GM06990 (cell line): Measurements from ENCODE around the gene CTNNA3.

ENCODE experiments used
- DNase-seq: peaks from one replicate; pipeline ENCODE4 v3.0.0-alpha.2; 2011; ENCODE audit not compliant: insufficient read length; ENCODE audit errors: extremely low read depth
- H3K27me3 ChIP-seq: replicated peaks from 2 replicates; pipeline ENCODE4 v1.6.0; 2011; ENCODE audit warnings: low read length; ENCODE audit not compliant: control insufficient read depth, insufficient read depth
- H3K36me3 ChIP-seq: 2 replicates; pipeline ENCODE4 v1.5.1; 2011; ENCODE audit warnings: low read length; ENCODE audit not compliant: control insufficient read depth, insufficient read depth
- H3K4me3 ChIP-seq: replicated peaks from 2 replicates; pipeline ENCODE4 v1.5.1; 2011; ENCODE audit warnings: low read depth, mild to moderate bottlenecking, control low read depth, low read length
- CTCF ChIP-seq: IDR thresholded peaks from 2 replicates; pipeline ENCODE4 v1.5.1; 2011; ENCODE audit warnings: low read length, control low read depth, mild to moderate bottlenecking, inconsistent platforms; ENCODE audit not compliant: insufficient read depth, poor library complexity, severe bottlenecking

The CTNNA3 gene

GRCh38 chr10:66467042-66467441 is 1229.0 kb downstream of the CTNNA3 start:
- DNase-seq = no peak
- H3K27me3 ChIP-seq = no peaks in the 10 kb centered on the region
- no peak overlapping the region for H3K4me3 ChIP-seq
- no peaks in the 10 kb centered on the region for H3K36me3 ChIP-seq
- no peak for TF ChIP-seq CTCF

GRCh38 chr10:66466622-66467021 is 1229.4 kb downstream of the CTNNA3 start:
- Histone ChIP-seq H3K27me3 (no peaks in the 10 kb centered on the region), H3K36me3 (no peaks in the 10 kb centered on the region), H3K4me3 (no peak overlapping the region)
- no peak for TF ChIP-seq CTCF
- DNase-seq = no peak

GRCh38 chr10:66463611-66464010 is 1232.4 kb downstream of the CTNNA3 start:
- Histone ChIP-seq H3K36me3 (no peaks in the 10 kb centered on the region), H3K4me3 (no peak overlapping the region), H3K27me3 (no peaks in the 10 kb centered on the region)
- no peak for DNase-seq
- TF ChIP-seq CTCF = no peak

GRCh38 chr10:66457629-66458028 is 1238.4 kb downstream of the CTNNA3 start:
- no peaks in the 10 kb centered on the region for H3K36me3 ChIP-seq
- no peak overlapping the region for H3K4me3 ChIP-seq
- H3K27me3 ChIP-seq = no peaks in the 10 kb centered on the region
- DNase-seq = no peak
- no peak for TF ChIP-seq CTCF

GRCh38 chr10:66455304-66455703 is 1240.7 kb downstream of the CTNNA3 start:
- Histone ChIP-seq H3K4me3 (no peak overlapping the region), H3K36me3 (no peaks in the 10 kb centered on the region), H3K27me3 (no peaks in the 10 kb centered on the region)
- no peak for TF ChIP-seq CTCF
- no peak for DNase-seq

GRCh38 chr10:66440568-66440967 is 1255.4 kb downstream of the CTNNA3 start:
- no peaks in the 10 kb centered on the region for H3K36me3 ChIP-seq
- DNase-seq = no peak
- no peak for TF ChIP-seq CTCF
- no peak overlapping the region for H3K4me3 ChIP-seq
- no peaks in the 10 kb centered on the region for H3K27me3 ChIP-seq
